ENCODE results near the gene HTATSF1.

GRCh38 chrX:136529795-136530194 lies 32.4 kb downstream of the HTATSF1 start:
- no peak for TF ChIP-seq CTCF (IDR thresholded peaks at IDR 0.05)
- TF ChIP-seq POLR2A (IDR thresholded peaks at IDR 0.05), result no peak
